HG03103 (cell line): ENCODE data around the gene RAB12.
"Not testable (repeated sequence)": the region's sequence is repeated elsewhere in the genome, so short reads cannot be mapped to it uniquely, and the experiment has no call there.

ENCODE experiments used
- ATAC-seq: cut with Tn5 transposase; IDR thresholded peaks from one replicate; pipeline ENCODE4 v1.9.1; 2021; ENCODE audit warnings: low read depth; ENCODE audit not compliant: unreplicated experiment

Gene RAB12, protein sequence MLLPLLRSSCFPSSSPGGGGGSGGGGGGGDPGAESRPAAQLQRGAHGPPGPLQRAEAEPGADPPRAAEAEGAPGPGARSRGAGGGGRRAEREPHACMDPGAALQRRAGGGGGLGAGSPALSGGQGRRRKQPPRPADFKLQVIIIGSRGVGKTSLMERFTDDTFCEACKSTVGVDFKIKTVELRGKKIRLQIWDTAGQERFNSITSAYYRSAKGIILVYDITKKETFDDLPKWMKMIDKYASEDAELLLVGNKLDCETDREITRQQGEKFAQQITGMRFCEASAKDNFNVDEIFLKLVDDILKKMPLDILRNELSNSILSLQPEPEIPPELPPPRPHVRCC

GRCh38 chr18:8608795-8609658 lies at the start of gene RAB12:
Gene RAB12 (plus strand): TSS chr18:8609437. CDS start chr18:8609440, 3 bp downstream.
- peak; percentile 49 for ATAC-seq

- ATAC-seq, result no peak
Measured at GRCh38 chr18:8559612-8560186, 49.5 kb upstream of the RAB12 start.

DNA sequence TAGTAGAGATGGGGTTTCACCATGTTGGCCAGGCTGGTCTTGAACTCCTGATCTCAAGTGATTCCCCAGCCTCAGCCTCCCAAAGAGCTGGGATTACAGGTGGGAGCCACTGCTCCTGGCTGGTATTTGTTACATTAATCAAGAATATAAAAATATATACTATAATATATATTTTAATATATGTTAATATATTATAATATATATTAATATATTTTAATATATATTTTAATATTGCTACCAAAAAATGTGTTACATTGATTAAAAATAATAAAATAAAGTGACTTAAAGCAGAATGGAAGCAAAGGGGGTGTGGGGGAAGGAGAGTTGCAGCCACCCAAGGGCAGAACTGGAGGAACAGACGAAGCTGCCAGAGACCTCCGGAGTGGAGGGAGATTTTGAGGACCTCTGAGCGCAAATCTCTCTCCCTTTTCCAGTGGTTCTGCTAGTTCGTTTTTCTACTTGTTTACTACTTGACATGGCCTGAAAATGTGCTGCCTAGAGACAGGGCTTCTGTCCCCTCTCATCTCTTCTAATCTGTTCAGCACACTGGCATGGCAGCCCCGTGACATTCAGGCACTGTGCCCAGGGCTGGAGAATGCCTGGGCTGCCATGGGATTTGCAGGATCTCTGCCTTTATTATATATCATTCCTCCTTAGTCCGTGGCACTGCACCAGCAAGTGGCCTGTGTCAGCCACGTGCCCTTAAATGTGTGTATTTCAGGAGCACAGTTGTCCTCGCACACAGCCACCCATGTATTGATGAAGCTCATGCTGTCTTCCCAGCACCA lies 47.9 kb upstream of the RAB12 start:
- no peak for ATAC-seq

DNA sequence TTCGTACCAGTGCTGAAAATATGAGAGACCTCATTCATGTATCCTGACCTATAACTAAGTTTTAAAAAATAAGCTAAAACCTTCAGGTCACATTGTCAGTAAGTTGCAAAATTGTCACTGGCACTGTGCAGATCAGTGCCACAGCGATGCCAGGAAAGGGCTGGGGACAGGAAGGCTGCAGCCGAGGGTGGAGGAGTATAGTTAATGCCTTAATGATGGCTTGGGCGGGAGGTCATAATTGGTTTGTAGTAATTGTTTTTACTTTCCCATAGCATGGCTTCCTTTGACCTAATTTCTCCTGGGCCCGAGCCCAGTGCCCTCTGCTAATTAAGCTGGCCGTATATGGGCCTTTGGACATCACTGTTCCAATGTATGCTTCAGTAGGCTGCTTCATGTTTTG lies 47.2 kb upstream of the RAB12 start:
- no peak for ATAC-seq

DNA sequence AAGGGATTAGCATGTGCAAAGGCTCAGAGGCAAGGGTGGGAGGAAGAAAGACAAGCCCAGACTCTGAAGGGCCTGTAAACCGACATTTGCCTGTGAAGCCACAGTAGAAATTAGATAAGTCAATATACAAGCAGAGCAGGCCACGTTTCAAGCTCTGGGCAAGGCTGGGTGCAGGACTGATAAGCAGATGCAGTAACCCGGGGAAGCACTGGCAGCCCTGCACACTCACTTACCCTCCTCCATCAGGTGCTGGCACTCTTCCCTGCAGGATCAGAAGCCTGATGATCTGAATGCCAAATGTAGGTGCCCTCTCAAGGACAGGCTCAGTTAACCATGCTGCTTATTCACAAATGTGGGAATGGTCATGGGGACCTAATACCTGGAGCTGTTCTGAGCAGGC lies 46.3 kb upstream of the RAB12 start:
- ATAC-seq, result no peak

GRCh38 chr18:8571399-8571798 lies 37.8 kb upstream of the RAB12 start:
- ATAC-seq, result no peak

- ATAC-seq, result not testable (repeated sequence)
Measured at GRCh38 chr18:8573766-8574165, 35.5 kb upstream of the RAB12 start.

GRCh38 chr18:8584798-8585197 lies 24.4 kb upstream of the RAB12 start:
- no peak for ATAC-seq

DNA sequence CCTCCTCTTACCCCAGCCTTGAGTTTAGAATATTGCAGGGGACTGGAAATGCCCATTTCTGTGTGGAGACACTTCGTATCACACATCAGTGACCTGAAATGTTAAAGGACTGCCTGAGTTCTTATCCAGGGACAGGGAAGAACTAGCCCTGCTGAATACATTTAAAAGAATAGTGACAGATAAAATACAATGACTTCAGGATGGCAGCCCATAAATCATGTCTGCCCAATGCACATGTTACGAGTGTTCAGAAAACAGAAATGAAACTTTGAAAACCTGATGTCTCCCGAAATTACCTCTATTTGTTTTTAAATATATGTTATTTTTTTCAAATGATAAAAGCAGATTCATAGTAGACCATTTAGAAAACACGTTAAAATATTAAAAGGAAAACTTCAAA lies 22.3 kb upstream of the RAB12 start:
- no peak for ATAC-seq

DNA sequence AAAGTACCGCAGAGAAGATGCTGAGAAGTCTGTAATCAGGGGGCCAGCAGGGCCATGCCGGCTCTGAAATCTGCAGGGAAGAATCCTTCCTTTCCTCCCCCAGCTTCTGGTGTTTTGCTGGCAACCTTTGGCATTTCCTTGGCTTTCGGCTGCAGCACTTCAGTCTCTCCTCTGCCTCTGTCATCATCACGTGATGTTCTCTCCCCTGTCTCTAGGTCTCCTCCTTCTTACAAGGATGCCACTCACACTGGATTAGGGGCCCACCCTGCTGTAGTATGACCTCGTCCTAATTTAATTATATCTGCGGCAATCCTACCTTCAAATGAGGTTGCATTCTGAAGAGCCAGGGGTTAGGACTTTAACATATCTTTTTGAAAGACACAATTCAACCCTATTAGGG lies 13.8 kb upstream of the RAB12 start:
- ATAC-seq, result no peak

DNA sequence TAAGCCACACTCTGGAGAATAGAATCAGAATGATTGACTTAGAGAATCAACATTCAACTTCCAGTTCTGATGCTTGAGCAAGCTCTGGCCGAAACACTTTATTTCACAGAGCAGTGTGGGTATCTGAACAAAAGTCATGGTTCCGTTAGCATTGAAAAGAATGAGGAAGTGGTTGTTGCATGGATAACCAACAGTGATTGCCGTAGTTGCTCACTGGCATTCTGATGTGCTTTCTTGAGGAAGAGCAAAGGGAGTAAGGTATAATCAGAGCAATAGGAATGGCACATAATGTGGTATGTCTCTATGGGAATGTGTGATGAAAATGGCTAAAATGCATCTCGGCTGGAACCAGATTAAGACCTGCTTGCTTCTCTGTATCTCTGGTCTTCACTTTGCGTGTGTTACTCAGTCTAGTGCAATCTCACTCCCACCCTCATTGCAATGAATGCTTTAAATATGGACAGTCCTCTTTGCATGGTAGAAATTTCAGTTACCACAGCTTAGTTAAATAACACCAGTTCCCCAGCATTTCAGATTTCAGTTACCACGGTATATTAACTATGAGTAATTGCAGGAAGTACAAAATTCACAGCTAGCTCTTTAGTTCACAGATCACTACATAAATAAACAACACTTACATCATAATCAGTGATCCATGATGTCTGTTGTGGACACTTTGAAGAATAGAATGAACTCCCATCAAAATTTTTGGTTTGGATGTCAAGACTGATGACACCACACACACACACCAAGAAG lies 7.8 kb upstream of the RAB12 start:
- ATAC-seq, result peak; percentile 56

- ATAC-seq, result peak; percentile 15
Measured at GRCh38 chr18:8602040-8602439, 7.2 kb upstream of the RAB12 start.

DNA sequence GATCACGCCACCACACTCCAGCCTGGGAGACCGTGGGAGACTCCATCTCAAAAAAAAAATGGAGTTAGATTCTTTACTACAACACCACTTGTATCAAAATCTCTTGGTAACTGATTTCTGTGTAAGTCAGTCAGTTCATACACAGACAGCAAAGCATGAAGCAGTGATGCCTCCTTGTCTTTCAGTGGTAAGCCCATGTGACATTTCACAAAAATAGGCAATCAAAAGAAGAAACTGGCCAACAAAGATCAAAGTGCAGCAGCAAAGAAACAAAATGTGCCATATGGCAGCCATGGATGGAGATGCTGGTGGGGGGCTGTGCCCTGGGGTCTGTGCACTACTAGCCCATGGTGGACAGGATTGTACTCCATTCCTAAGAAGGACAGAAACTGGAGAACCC lies 6.7 kb upstream of the RAB12 start:
- ATAC-seq, result no peak

GRCh38 chr18:8603663-8604520 lies 5.3 kb upstream of the RAB12 start:
- ATAC-seq, result no peak

- ATAC-seq, result no peak
Measured at GRCh38 chr18:8605974-8606373, 3.3 kb upstream of the RAB12 start.

GRCh38 chr18:8607776-8608742 lies 1.2 kb upstream of the RAB12 start:
- ATAC-seq, result peak; percentile 35

DNA sequence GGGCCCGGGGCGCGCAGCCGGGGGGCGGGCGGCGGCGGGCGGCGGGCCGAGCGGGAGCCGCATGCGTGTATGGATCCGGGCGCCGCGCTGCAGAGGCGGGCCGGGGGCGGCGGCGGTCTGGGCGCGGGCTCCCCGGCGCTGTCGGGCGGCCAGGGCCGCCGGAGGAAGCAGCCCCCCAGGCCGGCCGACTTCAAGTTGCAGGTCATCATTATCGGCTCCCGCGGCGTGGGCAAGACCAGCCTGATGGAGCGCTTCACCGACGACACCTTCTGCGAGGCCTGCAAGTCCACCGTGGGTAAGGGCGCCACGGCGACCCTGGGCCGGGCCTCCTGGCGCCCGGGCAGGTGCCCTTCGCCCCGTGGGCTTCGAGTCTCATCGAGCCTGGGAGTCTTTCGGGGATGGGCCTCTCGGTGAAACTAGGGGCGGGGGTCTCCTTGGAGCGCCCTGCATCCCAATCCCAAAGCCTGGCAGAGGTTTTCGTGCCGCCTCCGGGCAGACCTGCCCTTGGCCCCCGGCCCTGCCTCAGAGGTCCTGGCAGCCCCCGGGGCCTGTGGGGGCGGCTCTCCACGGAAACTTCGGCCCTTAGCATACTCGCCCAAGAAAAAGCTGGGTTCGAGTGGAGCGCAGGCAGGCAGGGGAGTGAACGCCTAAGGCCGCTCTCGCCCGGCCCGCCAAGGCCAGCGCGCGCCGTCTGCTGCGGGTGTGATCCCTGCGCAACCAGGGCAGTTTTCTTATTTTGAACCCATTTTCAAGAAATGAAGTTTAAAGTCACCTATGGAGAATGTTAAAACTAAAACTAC lies 622 bp downstream of the RAB12 start:
- ATAC-seq, result peak; percentile 10
